Measurements from ENCODE around the gene CTSC. TPM values are rescaled to one million over a fixed set of nuclear protein-coding genes. Genes with fewer than 3 reads are reported as not detected.

CTSC gene
- total and polyA plus RNA-seq, 12 donors = 6.3 to 161 (median 15.1) TPM

DNA sequence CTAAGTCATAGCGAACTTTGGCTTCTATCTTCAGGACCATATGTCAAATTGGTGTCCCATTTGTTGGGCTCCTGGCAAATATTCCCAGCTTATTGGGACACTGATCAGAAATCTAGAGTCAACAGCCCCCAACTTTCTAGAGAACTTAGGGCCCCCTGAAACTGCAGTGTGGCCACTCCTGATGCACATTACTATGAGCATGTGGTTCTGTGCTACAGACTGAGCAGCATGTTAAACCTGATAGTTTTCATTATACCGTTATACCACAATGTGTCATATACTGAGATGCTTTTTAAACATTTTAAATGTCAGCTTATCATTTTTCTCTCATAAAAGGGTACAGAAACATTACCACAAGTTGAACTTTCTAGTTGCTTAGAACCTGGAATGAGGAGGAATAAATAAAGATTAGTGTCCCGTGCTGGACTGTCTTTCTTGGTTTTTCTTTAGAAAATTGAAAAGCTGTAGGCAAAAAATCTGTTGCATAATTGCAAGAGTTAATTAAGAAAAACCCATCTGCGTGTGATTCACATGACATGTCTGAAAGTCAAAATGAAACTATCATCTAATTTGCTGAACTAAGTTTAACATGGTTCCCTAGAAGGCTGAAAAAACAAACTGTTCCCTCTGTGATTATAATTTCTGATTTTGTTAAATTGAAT lies 16.4 kb upstream of the CTSC start:
- Histone ChIP-seq H3K9me3 (no peaks in the 10 kb centered on the region), H3K27me3 (no peaks in the 10 kb centered on the region), H3K4me3 (no peak overlapping the region), H3K4me1 (peaks cover 0 to 51% (median 0%) of the 10 kb centered on the region in 9 donors), H3K36me3 (no peaks in the 10 kb centered on the region), H3K27ac (peak overlapping the region in 2 of 10 donors; percentile 6 to 61)
- intact Hi-C loops (cut with DNase I) = no loop called here
- DNase-seq (no peak), ATAC-seq (no peak)
- 80 to 86% methylated on average over 4 of the region's 4 CpGs for WGBS, 2 donors
- TF ChIP-seq, protein P1, sequence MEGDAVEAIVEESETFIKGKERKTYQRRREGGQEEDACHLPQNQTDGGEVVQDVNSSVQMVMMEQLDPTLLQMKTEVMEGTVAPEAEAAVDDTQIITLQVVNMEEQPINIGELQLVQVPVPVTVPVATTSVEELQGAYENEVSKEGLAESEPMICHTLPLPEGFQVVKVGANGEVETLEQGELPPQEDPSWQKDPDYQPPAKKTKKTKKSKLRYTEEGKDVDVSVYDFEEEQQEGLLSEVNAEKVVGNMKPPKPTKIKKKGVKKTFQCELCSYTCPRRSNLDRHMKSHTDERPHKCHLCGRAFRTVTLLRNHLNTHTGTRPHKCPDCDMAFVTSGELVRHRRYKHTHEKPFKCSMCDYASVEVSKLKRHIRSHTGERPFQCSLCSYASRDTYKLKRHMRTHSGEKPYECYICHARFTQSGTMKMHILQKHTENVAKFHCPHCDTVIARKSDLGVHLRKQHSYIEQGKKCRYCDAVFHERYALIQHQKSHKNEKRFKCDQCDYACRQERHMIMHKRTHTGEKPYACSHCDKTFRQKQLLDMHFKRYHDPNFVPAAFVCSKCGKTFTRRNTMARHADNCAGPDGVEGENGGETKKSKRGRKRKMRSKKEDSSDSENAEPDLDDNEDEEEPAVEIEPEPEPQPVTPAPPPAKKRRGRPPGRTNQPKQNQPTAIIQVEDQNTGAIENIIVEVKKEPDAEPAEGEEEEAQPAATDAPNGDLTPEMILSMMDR (IDR thresholded peaks at IDR 0.05) = no peak

DNA sequence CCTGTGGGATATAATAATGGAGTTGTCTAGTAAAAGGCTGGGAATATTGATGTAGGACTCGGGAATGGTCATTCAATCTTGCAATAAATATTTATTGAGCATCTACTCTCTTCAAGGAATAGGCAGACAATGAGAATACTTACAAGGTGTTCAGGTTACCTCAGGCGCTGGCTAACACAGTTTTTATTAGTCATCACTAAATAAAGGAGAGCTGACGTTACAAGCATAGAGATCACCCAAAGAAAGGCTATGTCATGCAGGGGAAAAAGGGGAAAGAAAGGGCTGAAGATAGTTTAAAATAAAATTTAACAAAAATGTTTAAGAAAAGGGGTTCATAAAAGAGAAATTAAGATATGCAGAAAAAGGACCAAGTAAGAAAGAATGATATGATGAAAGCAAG lies 15.8 kb upstream of the CTSC start:
- Histone ChIP-seq H3K4me1 (peaks cover 0 to 48% (median 0%) of the 10 kb centered on the region in 9 donors), H3K36me3 (no peaks in the 10 kb centered on the region), H3K9me3 (no peaks in the 10 kb centered on the region), H3K27ac (peak overlapping the region in 1 of 10 donors; percentile 61), H3K27me3 (no peaks in the 10 kb centered on the region), H3K4me3 (no peak overlapping the region)
- DNase-seq (no peak), ATAC-seq (no peak)
- TF ChIP-seq, protein P1 (IDR thresholded peaks at IDR 0.05) = no peak
- intact Hi-C loops (cut with DNase I) = no loop called here
- 90 to 93% methylated on average over 3 of the region's 3 CpGs for WGBS, 2 donors

DNA sequence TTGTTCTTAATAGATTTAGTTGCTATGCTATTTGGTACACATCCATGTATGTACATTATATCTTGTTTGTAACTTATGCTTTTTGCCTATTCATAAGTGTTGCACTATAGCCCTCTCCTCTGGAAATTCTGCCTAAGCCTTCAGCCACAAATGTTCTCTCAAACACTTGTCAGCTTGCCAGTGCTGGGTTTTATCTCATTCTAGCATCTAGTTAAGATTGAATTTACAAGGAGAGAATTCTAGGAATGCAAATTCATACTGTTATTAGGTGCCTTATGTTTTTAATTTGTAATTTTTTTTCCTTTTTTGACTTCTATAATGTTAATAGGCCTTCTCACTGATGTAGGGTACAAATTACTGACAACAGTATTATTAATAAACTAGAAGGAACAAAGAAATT lies 14.6 kb upstream of the CTSC start:
- no peaks in the 10 kb centered on the region for H3K9me3 ChIP-seq
- H3K4me3 ChIP-seq = no peak overlapping the region
- no peaks in the 10 kb centered on the region for H3K36me3 ChIP-seq
- intact Hi-C loops (cut with DNase I) = no loop called here
- peaks cover 0 to 36% (median 0%) of the 10 kb centered on the region in 9 donors for H3K4me1 ChIP-seq
- TF ChIP-seq, protein P1 (IDR thresholded peaks at IDR 0.05) = no peak
- no peak for ATAC-seq
- no peak for DNase-seq
- no peak overlapping the region for H3K27ac ChIP-seq
- H3K27me3 ChIP-seq = no peaks in the 10 kb centered on the region

DNA sequence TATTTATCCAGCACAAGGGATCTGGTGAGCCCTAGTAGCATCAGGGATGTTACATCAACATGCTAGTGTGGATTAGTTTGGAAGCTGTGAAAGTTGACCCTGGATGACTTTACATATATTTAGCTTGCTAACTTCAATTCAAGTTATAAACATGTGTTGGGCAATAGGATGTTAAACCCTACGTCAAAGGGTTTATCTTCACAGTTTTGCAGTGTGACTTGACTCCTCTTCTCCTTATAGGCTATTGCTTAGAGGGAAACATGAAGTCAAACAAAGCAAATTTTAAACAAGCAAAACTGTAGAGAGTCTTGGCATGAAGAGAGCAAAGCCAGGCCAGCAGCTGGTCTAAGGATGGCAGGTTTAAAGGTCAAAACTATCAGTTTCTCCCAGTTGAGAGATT lies 11.3 kb upstream of the CTSC start:
- 67 to 83% methylated on average over 1 of the region's 1 CpG for WGBS, 2 donors
- DNase-seq (no peak), ATAC-seq (no peak)
- no peak overlapping the region for H3K27ac ChIP-seq
- no peaks in the 10 kb centered on the region for H3K36me3 ChIP-seq
- intact Hi-C loops (cut with DNase I) = no loop called here
- peaks cover 0 to 19% (median 0%) of the 10 kb centered on the region in 9 donors for H3K4me1 ChIP-seq
- TF ChIP-seq, protein P1 (IDR thresholded peaks at IDR 0.05) = no peak
- no peaks in the 10 kb centered on the region for H3K9me3 ChIP-seq
- H3K27me3 ChIP-seq = no peaks in the 10 kb centered on the region
- H3K4me3 ChIP-seq = no peak overlapping the region

All from heart right ventricle (tissue), 16 donors.